ENCODE data around the gene MRPS14. TPM values are rescaled to one million over a fixed set of nuclear protein-coding genes. Genes with fewer than 3 reads are reported as not detected.

The MRPS14 gene
- polyA plus RNA-seq, 1 of the 3 experiments (the other 2 are of a cell fraction) = 18.2 TPM

DNA sequence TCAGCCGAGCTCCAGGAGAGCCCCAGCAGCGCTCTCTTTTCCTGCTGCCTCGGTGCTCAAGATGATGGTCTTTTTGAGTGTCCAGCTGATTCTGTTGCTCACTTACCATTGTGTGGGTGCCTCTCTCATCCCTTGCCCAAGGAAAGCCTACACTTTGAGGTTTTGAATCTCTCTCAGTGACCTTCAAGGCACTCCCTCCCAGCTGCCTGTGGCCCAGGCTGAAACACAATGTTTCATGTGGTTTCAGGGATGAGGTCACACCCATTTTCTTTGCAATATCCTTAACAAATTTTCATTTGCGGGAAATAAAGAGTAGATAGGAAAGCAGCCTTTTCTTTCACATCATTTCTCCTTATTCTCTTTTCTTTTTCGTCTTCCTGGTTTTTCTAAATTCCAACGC is 12.6 kb upstream of the MRPS14 start:
- H3K9me2 ChIP-seq = no peaks in the 10 kb centered on the region
- no peak overlapping the region for H3K9ac ChIP-seq
- TF ChIP-seq, protein P1, sequence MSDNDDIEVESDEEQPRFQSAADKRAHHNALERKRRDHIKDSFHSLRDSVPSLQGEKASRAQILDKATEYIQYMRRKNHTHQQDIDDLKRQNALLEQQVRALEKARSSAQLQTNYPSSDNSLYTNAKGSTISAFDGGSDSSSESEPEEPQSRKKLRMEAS (IDR thresholded peaks at IDR 0.05; ENCODE audit: low read depth) = no peak
- TF ChIP-seq SMC3 (IDR thresholded peaks at IDR 0.05; ENCODE audit: low read depth, low read length) (no peak), TAF1 (IDR thresholded peaks at IDR 0.05; ENCODE audit: borderline replicate concordance, low read depth, low read length) (no peak), FOSL2 (IDR thresholded peaks at IDR 0.05; ENCODE audit: borderline replicate concordance, low read depth) (no peak), JUND (IDR thresholded peaks at IDR 0.05) (no peak), USF2 (IDR thresholded peaks at IDR 0.05; ENCODE audit: borderline replicate concordance, low read depth, low read length) (no peak), RAD21 (IDR thresholded peaks at IDR 0.05; ENCODE audit: low read length) (no peak), GATA2 (CRISPR knock-in tag; IDR thresholded peaks at IDR 0.05) (no peak), RFX5 (IDR thresholded peaks at IDR 0.05; ENCODE audit: low read length) (no peak), ELF1 (IDR thresholded peaks at IDR 0.05) (no peak), EZH2phosphoT487 (IDR thresholded peaks at IDR 0.05; ENCODE audit: borderline replicate concordance, low read depth) (no peak), CHD2 (IDR thresholded peaks at IDR 0.05; ENCODE audit: low read length, partially characterized antibody) (no peak), POLR2AphosphoS5 (IDR thresholded peaks at IDR 0.05; ENCODE audit: low read depth, low read length) (no peak), MEF2A (IDR thresholded peaks at IDR 0.05; ENCODE audit: borderline replicate concordance, low read depth) (no peak), REST (IDR thresholded peaks at IDR 0.05; ENCODE audit: low read depth, low read length) (no peak), TCF12 (IDR thresholded peaks at IDR 0.05) (no peak)
- TF ChIP-seq, protein P2, sequence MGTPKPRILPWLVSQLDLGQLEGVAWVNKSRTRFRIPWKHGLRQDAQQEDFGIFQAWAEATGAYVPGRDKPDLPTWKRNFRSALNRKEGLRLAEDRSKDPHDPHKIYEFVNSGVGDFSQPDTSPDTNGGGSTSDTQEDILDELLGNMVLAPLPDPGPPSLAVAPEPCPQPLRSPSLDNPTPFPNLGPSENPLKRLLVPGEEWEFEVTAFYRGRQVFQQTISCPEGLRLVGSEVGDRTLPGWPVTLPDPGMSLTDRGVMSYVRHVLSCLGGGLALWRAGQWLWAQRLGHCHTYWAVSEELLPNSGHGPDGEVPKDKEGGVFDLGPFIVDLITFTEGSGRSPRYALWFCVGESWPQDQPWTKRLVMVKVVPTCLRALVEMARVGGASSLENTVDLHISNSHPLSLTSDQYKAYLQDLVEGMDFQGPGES (IDR thresholded peaks at IDR 0.05; ENCODE audit: low read depth, low read length) = no peak
- TF ChIP-seq, protein P3, sequence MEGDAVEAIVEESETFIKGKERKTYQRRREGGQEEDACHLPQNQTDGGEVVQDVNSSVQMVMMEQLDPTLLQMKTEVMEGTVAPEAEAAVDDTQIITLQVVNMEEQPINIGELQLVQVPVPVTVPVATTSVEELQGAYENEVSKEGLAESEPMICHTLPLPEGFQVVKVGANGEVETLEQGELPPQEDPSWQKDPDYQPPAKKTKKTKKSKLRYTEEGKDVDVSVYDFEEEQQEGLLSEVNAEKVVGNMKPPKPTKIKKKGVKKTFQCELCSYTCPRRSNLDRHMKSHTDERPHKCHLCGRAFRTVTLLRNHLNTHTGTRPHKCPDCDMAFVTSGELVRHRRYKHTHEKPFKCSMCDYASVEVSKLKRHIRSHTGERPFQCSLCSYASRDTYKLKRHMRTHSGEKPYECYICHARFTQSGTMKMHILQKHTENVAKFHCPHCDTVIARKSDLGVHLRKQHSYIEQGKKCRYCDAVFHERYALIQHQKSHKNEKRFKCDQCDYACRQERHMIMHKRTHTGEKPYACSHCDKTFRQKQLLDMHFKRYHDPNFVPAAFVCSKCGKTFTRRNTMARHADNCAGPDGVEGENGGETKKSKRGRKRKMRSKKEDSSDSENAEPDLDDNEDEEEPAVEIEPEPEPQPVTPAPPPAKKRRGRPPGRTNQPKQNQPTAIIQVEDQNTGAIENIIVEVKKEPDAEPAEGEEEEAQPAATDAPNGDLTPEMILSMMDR (IDR thresholded peaks at IDR 0.05) = no peak
- POLR2A ChIA-PET = no interaction called here
- no peaks in the 10 kb centered on the region for H3K4me1 ChIP-seq (ENCODE audit: control insufficient read depth in 1 of 2, insufficient read depth in 2 of 2, low read depth in 1 of 2, low read length in 1 of 2)
- no peak for DNase-seq
- no peak overlapping the region for H3K27ac ChIP-seq (ENCODE audit: low read depth in 2 of 2, low read length in 1 of 2)
- no peaks in the 10 kb centered on the region for H3K9me3 ChIP-seq
- no peaks in the 10 kb centered on the region for H3K27me3 ChIP-seq (ENCODE audit: insufficient read depth)
- no peak overlapping the region for H3K4me3 ChIP-seq (ENCODE audit: low read depth in 2 of 2, low read length in 1 of 2)
- H3K79me2 ChIP-seq (ENCODE audit: insufficient read depth) = no peaks in the 10 kb centered on the region
- CTCF ChIA-PET = interaction anchor here (1.3 to 2.0 kb wide), 4 partner anchors 13 to 116 kb away, joined by 3 to 12 read pairs (median 5); partner anchors contain the start of gene MRPS14
- H3F3A ChIP-seq (replicated peaks; ENCODE audit: insufficient read depth) = no peaks in the 10 kb centered on the region
- no peak overlapping the region for H2AFZ ChIP-seq (ENCODE audit: low read depth)
- H3K4me2 ChIP-seq = no peak overlapping the region
- 50% methylated on average over 6 of the region's 6 CpGs for WGBS (ENCODE audit: low lambda C conversion rate)
- H3K36me3 ChIP-seq (replicated peaks in 1 of 2; ENCODE audit: control insufficient read depth in 1 of 2, insufficient read depth in 2 of 2, low read length in 1 of 2) = no peaks in the 10 kb centered on the region
- no peaks in the 10 kb centered on the region for H4K20me1 ChIP-seq (ENCODE audit: insufficient read depth)
